ENCODE results near the gene NFIA.

NFIA gene

DNA sequence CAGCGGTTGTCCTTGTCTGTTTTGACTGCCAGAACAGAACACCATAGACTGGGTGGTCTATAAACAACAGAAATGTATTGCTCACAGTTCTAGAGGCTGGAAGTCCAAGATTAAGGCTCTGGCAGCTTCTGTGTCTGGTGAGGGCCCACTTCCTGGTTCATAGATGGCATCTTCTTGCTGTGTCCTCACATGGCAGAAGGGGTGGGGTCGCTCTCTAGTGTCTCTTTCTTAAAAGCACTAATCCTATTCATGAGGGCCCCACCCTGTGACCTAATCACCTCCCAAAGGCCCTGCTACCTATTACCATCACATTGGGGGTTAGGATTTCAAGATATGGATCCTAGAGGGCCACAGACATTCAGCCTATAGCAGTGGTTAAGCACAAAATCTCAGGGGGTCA is 304.4 kb downstream of the NFIA start:
- no peak for DNase-seq

DNA sequence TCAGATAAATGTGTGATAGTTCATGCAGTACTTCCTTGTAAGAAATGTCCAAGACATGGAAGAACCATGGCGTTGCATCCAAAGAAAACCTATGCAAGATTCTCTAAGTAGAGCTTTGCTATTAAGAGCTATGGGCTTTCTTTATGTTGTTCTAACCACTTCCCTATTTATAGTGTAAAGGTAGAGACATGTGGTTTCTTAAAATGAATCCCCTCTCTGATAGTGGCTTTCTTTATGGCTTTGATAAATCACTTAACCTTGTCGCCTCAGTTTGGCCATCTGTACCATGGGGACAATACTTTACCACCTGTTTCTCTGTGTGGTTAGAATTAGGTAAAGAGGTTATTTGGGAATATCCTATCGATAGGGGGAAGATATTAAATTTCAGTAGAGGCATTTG is 305.5 kb downstream of the NFIA start:
- no peak for DNase-seq

DNA sequence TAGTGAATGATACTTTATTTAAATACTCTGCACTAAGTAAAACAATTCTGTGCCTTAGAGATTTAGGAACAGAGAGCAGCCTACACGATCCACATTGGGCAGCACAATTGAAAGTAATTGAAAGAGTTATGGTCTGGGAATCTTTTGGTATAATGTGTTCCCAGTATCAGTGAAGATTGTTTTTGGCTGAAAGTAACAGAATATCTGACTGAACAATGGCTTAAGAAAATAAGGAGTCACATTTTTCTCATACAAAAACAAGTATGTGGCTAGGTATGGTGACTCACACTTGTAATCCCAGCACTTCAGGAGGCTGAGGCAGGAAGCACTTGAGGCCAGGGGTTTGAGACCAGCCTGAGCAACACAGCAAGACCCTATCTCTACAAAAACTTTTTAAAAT is 306.2 kb downstream of the NFIA start:
- no peak for DNase-seq

- no peak for DNase-seq
Measured at GRCh38 chr1:61389194-61389925, 307.0 kb downstream of the NFIA start.

DNA sequence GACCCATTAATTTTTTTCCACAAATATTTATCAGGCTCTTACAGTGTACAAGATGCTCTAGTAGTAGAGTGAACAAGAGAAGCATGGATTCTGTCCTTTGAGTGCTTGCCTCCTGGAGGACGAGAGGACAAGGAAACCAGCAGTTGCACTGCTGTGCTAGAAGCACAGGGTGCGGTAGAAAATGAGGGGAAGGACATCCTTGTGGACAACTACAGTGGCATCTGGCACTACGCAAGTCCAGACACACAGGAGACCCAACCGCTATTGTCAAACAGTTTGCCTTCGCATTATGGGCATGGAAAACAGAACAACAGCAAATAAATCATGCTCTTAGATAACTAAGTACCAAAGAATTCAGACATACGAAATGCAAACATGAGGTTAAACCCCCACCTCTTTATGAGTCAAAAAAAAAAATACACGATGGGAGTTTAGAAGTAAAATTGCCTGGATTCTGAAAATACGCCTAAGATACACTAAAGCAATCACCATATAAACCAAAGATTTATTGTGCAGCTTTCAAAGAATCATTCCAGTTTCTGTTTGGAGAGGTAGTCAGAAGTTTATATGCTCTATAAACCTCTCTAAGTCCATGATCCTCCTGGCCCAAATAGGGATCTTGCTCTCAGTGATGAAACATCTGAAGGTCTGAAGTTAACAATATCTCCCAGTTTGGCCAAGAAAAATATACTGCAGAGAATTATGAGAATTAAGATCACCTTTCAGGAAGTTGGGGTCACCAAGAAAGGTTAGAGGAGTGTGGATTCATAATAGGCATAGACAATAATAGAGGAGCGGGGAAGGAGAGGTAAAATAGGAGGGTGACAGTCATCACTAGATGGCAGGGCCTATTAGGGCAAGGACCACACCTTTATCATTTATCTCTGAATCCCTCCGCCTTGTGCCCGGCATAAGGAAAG is 307.8 kb downstream of the NFIA start:
- DNase-seq = no peak

DNA sequence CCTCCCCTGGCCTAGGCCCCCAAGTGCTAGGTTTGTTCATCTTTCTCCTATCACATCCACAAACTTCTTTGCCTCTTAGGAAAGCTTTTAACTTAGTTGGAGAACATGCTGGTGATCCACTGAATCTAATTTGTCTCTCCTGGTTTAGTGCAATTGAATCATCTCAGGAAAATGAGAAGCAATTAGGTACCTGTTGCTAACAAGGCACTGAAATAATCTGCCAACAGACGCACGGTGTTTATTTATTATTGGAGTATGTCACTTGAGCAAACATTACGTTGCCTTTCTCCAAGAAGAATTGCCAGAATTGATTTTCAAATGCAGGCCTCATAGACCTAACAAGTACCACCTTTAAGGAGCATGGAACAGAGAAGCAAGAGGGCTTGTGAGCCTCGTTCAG is 309.4 kb downstream of the NFIA start:
- no peak for DNase-seq

DNA sequence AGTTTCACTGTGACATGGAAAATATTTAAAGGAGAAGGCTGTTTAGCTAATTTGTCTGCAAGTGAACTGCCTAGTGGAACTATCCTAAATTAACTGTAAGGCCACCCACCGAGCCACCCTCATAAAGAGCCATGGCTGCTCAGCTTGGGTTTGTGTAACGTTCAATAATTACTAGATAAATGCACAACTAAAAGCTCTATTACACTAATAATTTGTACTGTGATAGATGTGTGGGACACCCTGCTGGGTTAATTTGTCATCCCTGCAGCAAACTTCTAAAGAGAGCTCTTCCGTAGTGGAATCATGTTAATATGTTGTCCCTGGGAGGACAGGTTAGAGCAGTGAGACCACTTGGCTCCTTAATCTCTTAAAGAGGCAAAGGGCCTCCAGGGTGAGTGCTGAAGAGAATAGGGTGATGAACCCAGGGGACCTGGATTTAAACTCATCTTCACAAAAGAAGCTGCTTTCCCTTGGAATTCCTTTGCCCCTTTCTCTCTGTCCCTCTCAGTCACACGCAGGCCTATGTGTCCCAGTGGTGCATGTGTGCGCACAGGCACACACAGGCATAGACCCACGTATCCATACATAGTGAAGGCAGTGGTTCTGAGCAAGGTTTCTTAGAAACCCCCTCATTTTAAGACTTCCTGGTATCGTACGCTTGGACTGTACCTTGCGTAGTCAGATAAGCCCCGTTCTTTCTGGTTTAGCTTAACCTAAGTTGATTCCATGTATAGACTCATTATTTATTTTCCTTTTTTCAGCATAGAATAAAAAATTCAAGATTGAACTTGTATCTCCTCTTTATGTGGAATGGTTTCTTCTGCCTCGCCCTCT is 310.3 kb downstream of the NFIA start:
- peak; percentile 35 for DNase-seq

DNA sequence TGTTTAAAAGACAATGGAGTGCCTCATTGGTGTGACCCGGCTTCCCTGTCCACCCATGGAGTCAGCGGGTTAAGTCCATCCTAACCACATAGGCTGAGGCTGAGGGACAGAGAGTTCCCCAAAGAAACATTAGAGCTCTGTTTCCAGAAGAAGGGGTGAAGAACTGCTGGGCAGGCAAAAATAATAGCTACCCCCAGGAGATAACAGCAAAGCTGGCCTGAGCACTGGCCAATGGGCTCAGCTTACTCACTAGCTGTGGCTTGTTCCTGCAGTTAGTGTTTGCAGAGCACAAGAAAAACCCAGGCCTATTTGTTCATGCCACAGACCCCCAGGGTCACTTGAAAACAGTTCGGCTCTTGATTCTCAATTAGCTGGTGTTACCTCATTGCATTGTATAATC is 311.2 kb downstream of the NFIA start:
- DNase-seq = no peak

GRCh38 chr1:61395146-61395800 is 312.9 kb downstream of the NFIA start:
- no peak for DNase-seq

DNA sequence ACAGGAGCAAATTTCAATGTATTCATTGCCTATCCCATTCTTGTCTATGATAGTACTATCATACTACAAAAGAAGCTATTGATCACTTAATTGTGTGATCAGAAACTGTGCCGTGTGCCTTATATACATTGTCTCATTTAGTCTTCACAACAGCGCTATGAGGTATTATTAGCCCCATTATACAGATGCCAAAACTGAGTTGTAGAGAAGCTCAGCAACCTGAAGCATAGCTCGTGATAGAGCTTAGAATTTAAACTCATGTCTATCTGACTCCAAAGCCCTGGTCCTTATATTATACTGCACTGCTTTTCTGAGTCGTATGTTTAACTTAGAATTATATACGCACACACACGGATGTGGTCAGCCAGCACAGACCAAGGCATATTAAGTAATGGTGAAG is 315.1 kb downstream of the NFIA start:
- DNase-seq = no peak

DNA sequence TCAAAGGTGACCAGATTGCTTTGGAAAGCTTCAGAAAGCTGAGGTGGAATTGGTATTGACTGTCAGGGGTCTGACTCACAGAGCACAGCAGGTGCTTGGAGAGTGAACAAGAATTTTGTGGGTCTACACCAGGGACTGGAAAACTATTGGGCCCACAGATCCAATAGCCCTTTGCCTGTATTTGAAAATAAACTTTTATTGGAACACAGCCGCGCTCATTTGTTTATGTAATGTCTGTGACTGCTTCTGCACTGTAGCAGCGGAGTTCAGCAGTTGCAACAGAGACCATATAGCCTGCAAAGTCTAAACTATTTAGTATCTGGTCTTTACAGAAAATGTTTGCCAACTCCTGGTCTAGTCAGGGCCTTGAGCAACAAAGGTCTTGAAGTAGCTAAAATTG is 315.6 kb downstream of the NFIA start:
- DNase-seq = no peak

GRCh38 chr1:61399199-61399598 is 316.8 kb downstream of the NFIA start:
- DNase-seq = no peak

GRCh38 chr1:61400131-61400770 is 317.9 kb downstream of the NFIA start:
- DNase-seq = no peak

- DNase-seq = no peak
Measured at GRCh38 chr1:61400997-61401396, 318.6 kb downstream of the NFIA start.

GRCh38 chr1:61403679-61404596 is 321.6 kb downstream of the NFIA start:
- peak; percentile 51 for DNase-seq

- DNase-seq = no peak
Measured at GRCh38 chr1:61404597-61405376, 322.4 kb downstream of the NFIA start.

GRCh38 chr1:61406467-61406866 is 324.1 kb downstream of the NFIA start:
- no peak for DNase-seq

GRCh38 chr1:61412601-61413000 is 330.2 kb downstream of the NFIA start:
- no peak for DNase-seq

DNA sequence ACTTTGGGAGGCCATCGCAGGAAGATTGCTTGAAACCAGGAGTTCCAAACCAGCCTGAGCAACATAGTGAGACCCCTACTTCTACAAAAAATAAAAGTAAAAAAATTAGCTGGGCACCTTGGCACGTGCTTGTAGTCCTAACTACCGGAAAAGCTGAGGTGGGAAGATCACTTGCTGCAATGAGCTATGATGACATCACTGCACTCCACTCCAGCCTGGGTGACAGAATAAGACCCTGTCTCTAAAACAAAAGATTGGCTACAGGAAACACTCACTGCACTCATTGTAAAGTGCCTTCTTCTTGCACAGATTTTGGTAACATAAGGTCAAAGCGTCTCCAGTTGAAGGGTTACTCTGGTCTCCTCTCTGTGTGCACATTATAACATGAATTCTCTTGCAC is 336.8 kb downstream of the NFIA start:
- DNase-seq = no peak

GRCh38 chr1:61419657-61420056 is 337.3 kb downstream of the NFIA start:
- DNase-seq = no peak

All from OCI-M1 (cell line).